ENCODE results near the gene TRMT10C.

Gene TRMT10C

GRCh38 chr3:101556064-101556463, 5.6 kb upstream of the TRMT10C start:
- H3K27me3 ChIP-seq = 0 out of 2 replicates have a peak, but pooled peaks cover 4% of the 10 kb centered on the region
- H3K36me3 ChIP-seq = no peaks in the 10 kb centered on the region
- H3K9me3 ChIP-seq = no peaks in the 10 kb centered on the region
- H3K4me3 ChIP-seq (ENCODE audit: low read depth, low read length) = no peak overlapping the region
- H3K4me1 ChIP-seq = no peaks in the 10 kb centered on the region; the same call in 1 of the 2 replicates
- no peak for DNase-seq
- TF ChIP-seq, protein P1, sequence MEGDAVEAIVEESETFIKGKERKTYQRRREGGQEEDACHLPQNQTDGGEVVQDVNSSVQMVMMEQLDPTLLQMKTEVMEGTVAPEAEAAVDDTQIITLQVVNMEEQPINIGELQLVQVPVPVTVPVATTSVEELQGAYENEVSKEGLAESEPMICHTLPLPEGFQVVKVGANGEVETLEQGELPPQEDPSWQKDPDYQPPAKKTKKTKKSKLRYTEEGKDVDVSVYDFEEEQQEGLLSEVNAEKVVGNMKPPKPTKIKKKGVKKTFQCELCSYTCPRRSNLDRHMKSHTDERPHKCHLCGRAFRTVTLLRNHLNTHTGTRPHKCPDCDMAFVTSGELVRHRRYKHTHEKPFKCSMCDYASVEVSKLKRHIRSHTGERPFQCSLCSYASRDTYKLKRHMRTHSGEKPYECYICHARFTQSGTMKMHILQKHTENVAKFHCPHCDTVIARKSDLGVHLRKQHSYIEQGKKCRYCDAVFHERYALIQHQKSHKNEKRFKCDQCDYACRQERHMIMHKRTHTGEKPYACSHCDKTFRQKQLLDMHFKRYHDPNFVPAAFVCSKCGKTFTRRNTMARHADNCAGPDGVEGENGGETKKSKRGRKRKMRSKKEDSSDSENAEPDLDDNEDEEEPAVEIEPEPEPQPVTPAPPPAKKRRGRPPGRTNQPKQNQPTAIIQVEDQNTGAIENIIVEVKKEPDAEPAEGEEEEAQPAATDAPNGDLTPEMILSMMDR (IDR thresholded peaks at IDR 0.05; ENCODE audit: low read depth, low read length) = no peak

GRCh38 chr3:101567528-101568317, 6.1 kb downstream of the TRMT10C start:
- Histone ChIP-seq H3K27me3 (no peaks in the 10 kb centered on the region), H3K4me3 (ENCODE audit: low read depth, low read length) (no peak overlapping the region), H3K9me3 (no peaks in the 10 kb centered on the region), H3K36me3 (peaks cover 29% of the 10 kb centered on the region), H3K4me1 (0 out of 2 replicates have a peak, but pooled peaks cover 2% of the 10 kb centered on the region)
- TF ChIP-seq, protein P1 (IDR thresholded peaks at IDR 0.05; ENCODE audit: low read depth, low read length) = no peak
- no peak for DNase-seq

GRCh38 chr3:101571028-101571895, 9.6 kb downstream of the TRMT10C start:
- TF ChIP-seq, protein P1 (IDR thresholded peaks at IDR 0.05; ENCODE audit: low read depth, low read length) = no peak
- Histone ChIP-seq H3K36me3 (peaks cover 12% of the 10 kb centered on the region), H3K4me3 (ENCODE audit: low read depth, low read length) (no peak overlapping the region), H3K27me3 (no peaks in the 10 kb centered on the region), H3K4me1 (no peaks in the 10 kb centered on the region; the same call in 1 of the 2 replicates), H3K9me3 (no peaks in the 10 kb centered on the region)
- no peak for DNase-seq

GRCh38 chr3:101573449-101574387, 12.1 kb downstream of the TRMT10C start, which contains the start of gene PCNP:
Gene PCNP, plus strand, starts transcription at chr3:101574180. Its CDS starts 36 bp downstream, at chr3:101574216.
- TF ChIP-seq, protein P1 (IDR thresholded peaks at IDR 0.05; ENCODE audit: low read depth, low read length) = peak; percentile 86
- no peaks in the 10 kb centered on the region for H3K9me3 ChIP-seq
- no peaks in the 10 kb centered on the region; the same call in 1 of the 2 replicates for H3K4me1 ChIP-seq
- peak within 1 kb of the TSS; percentile 85 for H3K4me3 ChIP-seq (ENCODE audit: low read depth, low read length)
- H3K36me3 ChIP-seq = peaks cover 9% of the 10 kb centered on the region
- no peaks in the 10 kb centered on the region for H3K27me3 ChIP-seq
- DNase-seq = peak; percentile 98

GRCh38 chr3:101574388-101575112, 12.9 kb downstream of the TRMT10C start:
- Histone ChIP-seq H3K9me3 (no peaks in the 10 kb centered on the region), H3K4me3 (ENCODE audit: low read depth, low read length) (peak overlapping the region; percentile 85), H3K27me3 (no peaks in the 10 kb centered on the region), H3K36me3 (peaks cover 10% of the 10 kb centered on the region), H3K4me1 (no peaks in the 10 kb centered on the region; the same call in 1 of the 2 replicates)
- peak; percentile 43 for DNase-seq
- TF ChIP-seq, protein P1 (IDR thresholded peaks at IDR 0.05; ENCODE audit: low read depth, low read length) = no peak
